HG02759 (cell line): ENCODE measurements around the gene MCM3AP.
"Not testable (repeated sequence)": the region's sequence is repeated elsewhere in the genome, so short reads cannot be mapped to it uniquely, and the experiment has no call there.

Experiments used
- ATAC-seq: cut with Tn5 transposase; IDR thresholded peaks from one replicate; pipeline ENCODE4 v1.9.1; 2021; ENCODE audit warnings: mild to moderate bottlenecking, moderate library complexity; ENCODE audit not compliant: unreplicated experiment

Gene MCM3AP

GRCh38 chr21:46207006-46207919 is 78.1 kb downstream of the MCM3AP start:
- no peak for ATAC-seq

GRCh38 chr21:46206163-46207005 is 79.0 kb downstream of the MCM3AP start:
- no peak for ATAC-seq

- ATAC-seq = no peak
Measured at GRCh38 chr21:46205766-46206162, 79.6 kb downstream of the MCM3AP start.

- no peak for ATAC-seq
Measured at GRCh38 chr21:46205166-46205565, 80.2 kb downstream of the MCM3AP start.

GRCh38 chr21:46203203-46203600 is 82.2 kb downstream of the MCM3AP start:
- ATAC-seq = no peak

DNA sequence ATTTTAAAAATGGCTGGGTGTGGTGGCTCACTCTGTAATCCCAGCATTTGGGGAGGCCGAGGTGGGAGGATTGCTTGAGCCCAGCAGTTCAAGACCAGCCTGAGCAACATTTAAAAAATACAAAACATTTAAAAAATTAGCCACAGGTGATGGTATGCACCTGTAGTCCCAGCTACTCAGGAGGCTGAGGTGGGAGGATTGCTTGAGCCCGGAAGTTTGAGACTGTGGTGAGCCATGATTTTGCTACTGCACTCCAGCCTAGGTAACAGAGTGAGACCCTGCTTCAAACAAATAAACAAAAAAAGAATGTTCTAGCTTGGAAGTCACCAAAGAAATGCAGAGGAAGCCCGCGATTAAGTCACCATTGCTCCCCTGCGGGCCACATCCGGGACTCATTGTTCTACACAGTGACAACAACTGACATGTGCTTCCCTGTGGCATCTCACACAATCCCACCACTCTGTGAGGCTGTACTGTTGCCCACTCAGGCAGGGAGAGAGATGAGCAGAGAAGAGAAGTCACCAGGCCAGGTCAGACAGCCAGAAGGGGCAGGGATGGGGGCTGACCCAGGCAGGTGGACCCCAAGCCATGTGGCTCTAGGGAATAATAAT is 82.7 kb downstream of the MCM3AP start:
- no peak for ATAC-seq

DNA sequence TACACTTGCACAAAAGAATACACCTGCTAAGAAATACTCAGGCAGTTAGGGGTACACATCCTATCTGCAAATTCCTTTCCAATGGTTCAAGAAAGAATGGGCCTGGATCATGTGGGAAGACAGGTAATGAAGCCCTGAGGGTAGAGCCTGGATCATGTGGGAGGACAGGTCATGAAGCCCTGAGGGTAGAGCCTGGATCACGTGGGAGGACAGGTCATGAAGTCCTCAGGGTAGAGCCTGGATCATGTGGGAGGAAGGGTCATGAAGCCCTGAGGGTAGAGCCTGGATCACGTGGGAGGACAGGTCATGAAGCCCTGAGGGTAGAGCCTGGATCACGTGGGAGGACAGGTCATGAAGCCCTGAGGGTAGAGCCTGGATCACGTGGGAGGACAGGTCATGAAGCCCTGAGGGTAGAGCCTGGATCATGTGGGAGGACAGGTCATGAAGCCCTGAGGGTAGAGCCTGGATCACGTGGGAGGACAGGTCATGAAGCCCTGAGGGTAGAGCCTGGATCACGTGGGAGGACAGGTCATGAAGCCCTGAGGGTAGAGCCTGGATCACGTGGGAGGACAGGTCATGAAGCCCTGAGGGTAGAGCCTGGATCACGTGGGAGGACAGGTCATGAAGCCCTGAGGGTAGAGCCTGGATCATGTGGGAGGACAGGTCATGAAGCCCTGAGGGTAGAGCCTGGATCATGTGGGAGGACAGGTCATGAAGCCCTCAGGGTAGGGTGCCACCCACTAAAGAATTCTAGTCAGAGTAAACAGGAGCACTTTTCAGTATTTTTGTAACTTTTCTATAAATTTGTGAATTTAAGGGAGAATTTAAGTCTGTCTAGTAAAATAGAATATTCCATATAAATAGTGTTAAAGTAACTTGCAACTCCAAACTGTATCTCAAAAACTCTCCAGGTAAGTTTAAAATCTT is 84.3 kb downstream of the MCM3AP start:
- not testable (repeated sequence) for ATAC-seq

GRCh38 chr21:46199436-46200373 is 85.7 kb downstream of the MCM3AP start:
- no peak for ATAC-seq

DNA sequence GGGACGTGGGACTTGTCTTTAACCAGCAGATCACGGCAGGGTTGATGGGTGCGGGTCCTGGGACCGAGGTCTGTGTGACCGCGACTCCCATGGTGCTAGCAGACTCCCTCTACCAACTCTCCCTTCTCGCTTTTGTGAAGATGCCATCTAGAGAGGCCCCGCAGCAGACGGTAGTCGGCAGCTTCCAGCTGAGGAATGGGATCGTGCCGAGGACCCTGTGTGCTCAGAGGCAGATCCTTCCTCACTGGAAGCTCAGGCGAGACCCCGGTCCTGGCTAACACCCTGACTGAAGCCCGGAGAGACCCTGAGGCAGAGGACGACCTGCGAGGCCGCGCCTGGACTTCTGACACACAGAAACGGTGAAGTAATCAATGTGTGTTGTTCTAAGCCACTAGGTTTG is 88.7 kb downstream of the MCM3AP start:
- ATAC-seq = no peak

GRCh38 chr21:46195595-46196195 is 89.7 kb downstream of the MCM3AP start:
- no peak for ATAC-seq

- ATAC-seq = no peak
Measured at GRCh38 chr21:46194374-46195334, 90.8 kb downstream of the MCM3AP start.

DNA sequence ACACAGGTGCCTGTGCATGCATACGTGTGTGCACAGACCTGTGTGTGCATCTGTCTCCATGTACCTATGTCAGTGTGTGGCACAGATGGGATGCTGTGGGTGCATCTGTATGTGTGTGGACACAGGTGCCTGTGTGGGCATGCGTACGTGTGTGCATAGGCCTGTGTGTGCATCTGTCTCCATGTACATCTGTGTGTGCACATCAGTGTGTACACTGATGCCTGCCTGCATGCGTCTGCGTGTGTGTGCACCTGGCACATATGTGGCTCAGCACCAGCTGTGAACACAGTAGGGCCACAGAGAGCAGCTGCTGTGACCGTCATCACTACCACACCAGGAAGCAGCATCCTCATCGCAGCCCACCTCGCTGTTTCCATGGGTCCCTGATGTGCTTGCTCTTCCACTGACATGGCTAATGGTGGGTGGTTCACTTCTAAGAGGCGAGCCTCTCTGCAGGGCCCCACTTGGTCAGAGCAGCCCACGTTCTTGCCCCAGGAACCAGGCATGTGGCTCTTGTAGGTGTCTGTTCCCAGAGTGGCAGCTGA is 91.5 kb downstream of the MCM3AP start:
- no peak for ATAC-seq

- no peak for ATAC-seq
Measured at GRCh38 chr21:46191686-46192575, 93.5 kb downstream of the MCM3AP start.

DNA sequence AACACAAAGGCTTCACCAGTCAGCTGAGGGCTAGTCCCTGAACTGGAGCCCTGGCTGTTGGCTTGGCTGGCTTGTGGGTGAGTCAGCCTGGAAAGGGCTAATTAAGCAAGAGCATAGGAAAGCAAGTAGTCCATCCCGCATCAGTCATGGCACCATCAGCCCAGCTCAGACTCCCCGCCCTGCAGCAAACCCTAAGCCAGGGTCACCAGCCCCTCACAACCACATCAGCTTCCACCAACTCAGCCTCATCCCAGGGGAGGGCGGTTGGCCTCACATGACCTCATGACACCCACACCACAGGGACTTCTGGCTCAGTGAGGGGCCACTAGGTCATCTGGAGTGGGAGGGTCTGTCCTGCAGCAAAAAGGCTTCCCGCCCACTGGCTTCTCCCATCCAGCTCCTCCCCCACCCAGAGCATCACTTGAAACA is 94.1 kb downstream of the MCM3AP start:
- no peak for ATAC-seq

GRCh38 chr21:46190491-46191131 is 94.8 kb downstream of the MCM3AP start:
- ATAC-seq = no peak

GRCh38 chr21:46189959-46190490 is 95.4 kb downstream of the MCM3AP start:
- no peak for ATAC-seq
